H1 (cell line): ENCODE data around the gene IP6K1. TPM values are rescaled to one million over a fixed set of nuclear protein-coding genes. Genes with fewer than 3 reads are reported as not detected.

Experiments used
- CTCF ChIA-PET: fragments of 300-600 bp; sonication (Branson Sonifier 250); formaldehyde crosslinking; loops from one replicate; lab custom pipeline; 2021; ENCODE audit not compliant: partially characterized antibody; lab: Charles Lee
- POLR2A ChIA-PET: fragments of 300-600 bp; sonication (Branson Sonifier 250); formaldehyde crosslinking; loops from one replicate; lab custom pipeline; 2021; ENCODE audit warnings: inconsistent platforms; ENCODE audit not compliant: partially characterized antibody; lab: Charles Lee
- DNase-seq, 2 experiments: peaks; one replicate each; pipeline versions ENCODE4 v3.0.0 to v3.0.0-alpha.2; 2010 to 2022; ENCODE audit warnings: low spot score in 2 of 2, low read depth in 1 of 2, mixed read lengths in 1 of 2
- FAIRE-seq: peaks from 2 replicates; lab custom pipeline; 2011; peaks lifted over from hg19 to GRCh38; lab: Jason Lieb, UNC
- H2AFZ ChIP-seq: 2 replicates; pipeline ENCODE4 v1.8.1; 2012; ENCODE audit warnings: low read length, inconsistent platforms
- H2AK5ac ChIP-seq: 2 replicates; pipeline ENCODE4 v1.6.1; 2013; ENCODE audit warnings: low read depth, low read length
- H2BK120ac ChIP-seq: replicated peaks from 2 replicates; pipeline ENCODE3; 2013; ENCODE audit warnings: low read depth, low read length, inconsistent platforms
- H2BK12ac ChIP-seq: 2 replicates; pipeline ENCODE4 v1.6.1; 2013; ENCODE audit warnings: low read depth, low read length
- H2BK15ac ChIP-seq: 2 replicates; pipeline ENCODE4 v1.6.1; 2013; ENCODE audit warnings: low read length
- H2BK20ac ChIP-seq: 2 replicates; pipeline ENCODE4 v1.6.1; 2013; ENCODE audit warnings: low read length
- H2BK5ac ChIP-seq: 2 replicates; pipeline ENCODE4 v1.6.1; 2013; ENCODE audit warnings: low read depth, low read length
- H3K14ac ChIP-seq: 2 replicates; pipeline ENCODE4 v1.6.1; 2013; ENCODE audit warnings: inconsistent platforms; ENCODE audit not compliant: insufficient read length
- H3K18ac ChIP-seq: 2 replicates; pipeline ENCODE4 v1.6.1; 2013; ENCODE audit warnings: low read length; ENCODE audit errors: extremely low read depth
- H3K23ac ChIP-seq: 2 replicates; pipeline ENCODE4 v1.6.1; 2013; ENCODE audit warnings: inconsistent platforms; ENCODE audit not compliant: insufficient read length
- H3K23me2 ChIP-seq: 2 replicates; pipeline ENCODE4 v1.6.1; 2013; ENCODE audit warnings: low read depth, low read length
- H3K27ac ChIP-seq: 2 replicates; pipeline ENCODE4 v1.6.1; 2011; ENCODE audit warnings: low read depth, low read length, inconsistent platforms
- H3K27me3 ChIP-seq, 4 experiments: replicated peaks in 1 of 4; 1 replicate in 1 of 4; 2 replicates in 3 of 4; pipeline versions ENCODE4 v1.6.1 to v1.8.1; 2011 to 2013; ENCODE audit warnings: low read length in 3 of 4, mild to moderate bottlenecking in 3 of 4, inconsistent platforms in 2 of 4, mixed read lengths in 2 of 4, moderate library complexity in 1 of 4; ENCODE audit not compliant: control insufficient read depth in 3 of 4, insufficient read depth in 3 of 4; ENCODE audit errors: extremely low read depth in 1 of 4
- H3K36me3 ChIP-seq, 4 experiments: 2 replicates each; pipeline versions ENCODE4 v1.6.1 to v1.8.1; 2011 to 2013; ENCODE audit warnings: mild to moderate bottlenecking in 4 of 4, low read length in 3 of 4, moderate library complexity in 2 of 4, control low read depth in 1 of 4, inconsistent platforms in 1 of 4; ENCODE audit not compliant: insufficient read depth in 4 of 4, control insufficient read depth in 2 of 4
- H3K4ac ChIP-seq: replicated peaks from 2 replicates; pipeline ENCODE3; 2013; ENCODE audit warnings: low read length, low read depth, mixed read lengths, inconsistent platforms; ENCODE audit not compliant: insufficient read length
- H3K4me1 ChIP-seq, 4 experiments: replicated peaks in 1 of 4; 1 replicate in 1 of 4; 2 replicates in 3 of 4; pipeline versions ENCODE4 v1.6.1 to v1.8.1; 2011 to 2013; ENCODE audit warnings: low read length in 3 of 4, inconsistent platforms in 2 of 4, mixed read lengths in 1 of 4; ENCODE audit not compliant: insufficient read depth in 4 of 4, control insufficient read depth in 3 of 4
- H3K4me2 ChIP-seq, 2 experiments: 2 replicates each; pipeline versions ENCODE4 v1.6.1 to v1.8.1; 2011 to 2013; ENCODE audit warnings: low read depth in 2 of 2, low read length in 2 of 2, control low read depth in 1 of 2, inconsistent platforms in 1 of 2, mild to moderate bottlenecking in 1 of 2; ENCODE audit not compliant: insufficient read depth in 1 of 2
- H3K4me3 ChIP-seq, 4 experiments: fragments of 200-600, 300-600 bp in 1 of 4; sonication (generic), shearing (Covaris generic), sonication (Bioruptor Twin) in 1 of 4; 2 replicates each; pipeline versions ENCODE4 v1.5.1 to v1.8.1; 2011 to 2016; ENCODE audit warnings: low read length in 4 of 4, low read depth in 3 of 4, control low read depth in 2 of 4, inconsistent platforms in 2 of 4, mild to moderate bottlenecking in 2 of 4, mixed read lengths in 1 of 4, moderate library complexity in 1 of 4; ENCODE audit not compliant: insufficient read depth in 2 of 4; ENCODE audit errors: extremely low read depth in 1 of 4
- H3K56ac ChIP-seq: replicated peaks from 2 replicates; pipeline ENCODE3; 2013; ENCODE audit warnings: low read depth, mild to moderate bottlenecking, mixed read lengths, low read length, inconsistent platforms; ENCODE audit not compliant: insufficient read length
- H3K79me1 ChIP-seq: 2 replicates; pipeline ENCODE4 v1.6.1; 2013; ENCODE audit warnings: low read depth, low read length, control low read depth
- H3K79me2 ChIP-seq, 2 experiments: 2 replicates each; pipeline versions ENCODE4 v1.6.1 to v1.8.1; 2012 to 2013; ENCODE audit warnings: low read length in 2 of 2, mild to moderate bottlenecking in 2 of 2, inconsistent platforms in 1 of 2; ENCODE audit not compliant: insufficient read depth in 2 of 2, control insufficient read depth in 1 of 2
- H3K9ac ChIP-seq, 4 experiments: replicated peaks in 1 of 4; 1 replicate in 1 of 4; 2 replicates in 3 of 4; pipeline versions ENCODE4 v1.6.1 to v1.8.1; 2011 to 2013; ENCODE audit warnings: low read depth in 3 of 4, low read length in 3 of 4, control low read depth in 2 of 4, mild to moderate bottlenecking in 2 of 4, moderate library complexity in 2 of 4, inconsistent platforms in 1 of 4; ENCODE audit errors: extremely low read depth in 1 of 4
- H3K9me3 ChIP-seq, 2 experiments: 2 replicates each; pipeline versions ENCODE4 v1.6.1 to v1.8.1; 2012 to 2013; ENCODE audit warnings: mild to moderate bottlenecking in 2 of 2, moderate library complexity in 2 of 2, control low read depth in 1 of 2, inconsistent platforms in 1 of 2, low read depth in 1 of 2, low read length in 1 of 2, mixed read lengths in 1 of 2; ENCODE audit not compliant: insufficient read depth in 2 of 2
- H4K20me1 ChIP-seq, 2 experiments: replicated peaks in 1 of 2; 2 replicates each; pipeline versions ENCODE3 to v1.8.1; 2011 to 2013; ENCODE audit warnings: inconsistent platforms in 2 of 2, low read length in 2 of 2, mild to moderate bottlenecking in 1 of 2; ENCODE audit not compliant: insufficient read depth in 2 of 2, control insufficient read depth in 1 of 2
- H4K5ac ChIP-seq: 2 replicates; pipeline ENCODE4 v1.6.1; 2013; ENCODE audit warnings: low read length, low read depth, mixed read lengths, inconsistent platforms; ENCODE audit not compliant: insufficient read length
- H4K8ac ChIP-seq: 2 replicates; pipeline ENCODE4 v1.8.0; 2013; ENCODE audit warnings: mild to moderate bottlenecking, moderate library complexity, low read length, inconsistent platforms; ENCODE audit not compliant: insufficient read depth; ENCODE audit errors: extremely low read depth
- H4K91ac ChIP-seq: replicated peaks from 2 replicates; pipeline ENCODE3; 2013; ENCODE audit warnings: low read length, mixed read lengths, inconsistent platforms; ENCODE audit not compliant: insufficient read length
- CBX5 ChIP-seq: fragments of 300-800, 300-1000 bp; sonication (generic); IDR thresholded peaks from 2 replicates; pipeline ENCODE4 v1.7.1; 2016; ENCODE audit warnings: antibody characterized with exemption, low read length, low read depth
- CHD1 ChIP-seq: IDR thresholded peaks from 2 replicates; pipeline ENCODE4 v1.6.1; 2012; ENCODE audit warnings: low read depth, low read length, improper control_type of control experiment
- CTBP2 ChIP-seq: IDR thresholded peaks from 2 replicates; pipeline ENCODE4 v1.7.0; 2011; ENCODE audit warnings: borderline replicate concordance, mild to moderate bottlenecking, moderate library complexity, mixed read lengths, low read length; ENCODE audit not compliant: insufficient read depth, insufficient read length
- EGR1 ChIP-seq: IDR thresholded peaks from 2 replicates; pipeline ENCODE4 v1.6.1; 2011; ENCODE audit warnings: low read depth, low read length, borderline replicate concordance
- EP300 ChIP-seq, 2 experiments: IDR thresholded peaks; 1 replicate in 1 of 2; 2 replicates in 1 of 2; pipeline ENCODE4 v1.6.1; 2011 to 2012; ENCODE audit warnings: low read depth in 2 of 2, low read length in 2 of 2, mild to moderate bottlenecking in 2 of 2, borderline replicate concordance in 1 of 2, inconsistent platforms in 1 of 2, moderate library complexity in 1 of 2
- GABPA ChIP-seq: IDR thresholded peaks from 2 replicates; pipeline ENCODE4 v1.6.1; 2011; ENCODE audit warnings: mild to moderate bottlenecking, low read length, moderate library complexity, borderline replicate concordance; ENCODE audit not compliant: insufficient read depth
- KDM4A ChIP-seq: IDR thresholded peaks from one replicate; pipeline ENCODE4 v1.7.1; 2012; ENCODE audit warnings: low read depth, mild to moderate bottlenecking, moderate library complexity, low read length, inconsistent platforms; ENCODE audit not compliant: severe bottlenecking
- KDM5A ChIP-seq: fragments of 200-600 bp; IDR thresholded peaks from 2 replicates; pipeline ENCODE4 v1.7.1; 2012; ENCODE audit warnings: mild to moderate bottlenecking, low read length, inconsistent platforms, mixed read lengths
- POLR2A ChIP-seq, 2 experiments: IDR thresholded peaks; 1 replicate in 1 of 2; 2 replicates in 1 of 2; pipeline ENCODE4 v1.6.1; 2011; ENCODE audit warnings: low read depth in 2 of 2, low read length in 2 of 2, mild to moderate bottlenecking in 2 of 2; ENCODE audit errors: control extremely low read depth in 1 of 2
- RFX5 ChIP-seq: IDR thresholded peaks from 2 replicates; pipeline ENCODE4 v1.6.1; 2011; ENCODE audit warnings: low read depth, low read length, improper control_type of control experiment, borderline replicate concordance
- SP1 ChIP-seq: IDR thresholded peaks from 2 replicates; pipeline ENCODE4 v1.6.1; 2011; ENCODE audit warnings: low read depth, low read length
- TAF7 ChIP-seq: optimal IDR thresholded peaks from 2 replicates; pipeline ENCODE3; 2011; ENCODE audit warnings: low read depth, mild to moderate bottlenecking, inconsistent platforms, low read length, moderate library complexity, borderline replicate concordance
- TCF12 ChIP-seq: IDR thresholded peaks from 2 replicates; pipeline ENCODE4 v1.6.1; 2011; ENCODE audit warnings: low read depth, mild to moderate bottlenecking, low read length
- TEAD4 ChIP-seq: IDR thresholded peaks from 2 replicates; pipeline ENCODE4 v1.6.1; 2012; ENCODE audit warnings: low read depth, low read length, inconsistent platforms, mixed read lengths
- ZNF274 ChIP-seq: IDR thresholded peaks from 2 replicates; pipeline ENCODE4 v1.7.0; 2012; ENCODE audit warnings: low read length, borderline replicate concordance; ENCODE audit errors: extremely low read depth
- WGBS, 2 experiments: shearing (Covaris generic) in 1 of 2; methylation state at CpG; one replicate each; pipeline versions ENCODE4 v1.1.6 to v1.1.7; 2013 to 2015; ENCODE audit warnings: low lambda C conversion rate in 2 of 2, mixed read lengths in 2 of 2, inconsistent platforms in 1 of 2, low coverage in 1 of 2, missing lambda C conversion rate in 1 of 2; ENCODE audit not compliant: insufficient replicate concordance in 2 of 2, insufficient coverage in 1 of 2, insufficient read length in 1 of 2; ENCODE audit errors: extremely low coverage in 1 of 2, missing lambda C conversion rate in 1 of 2; 5-methylcytosine and 5-hydroxymethylcytosine counted together
- polyA plus RNA-seq, 7 experiments: library from polyadenylated mRNA; depleted of rRNA in 3 of 7; stranded (reverse) in 5 of 7; unstranded in 2 of 7; fragments of >200 nt in 5 of 7; fragments of 200-250 nt in 2 of 7; gene quantifications; 1 replicate in 5 of 7; 2 replicates in 1 of 7; 4 replicates in 1 of 7; pipeline versions ENCODE4 v1.2.1 to v1.2.3, GENCODE V29; 2011 to 2013; ENCODE audit warnings: missing spikeins in 2 of 7, mixed read lengths in 2 of 7
- total RNA-seq: library from RNA; stranded (reverse); fragmentation: NEBNext Ultra II Directional; extraction: Animal tissue kit (Norgen Biotek cat#: 25700); gene quantifications from 2 replicates; pipeline ENCODE4 v1.2.1, GENCODE V29; 2021

Gene IP6K1
- total and polyA plus RNA-seq, 2 of the 8 experiments (the other 6 are each of a cell fraction or from before 2014, with no cell fraction given): 31.5 to 35.2 TPM

- Histone ChIP-seq H2BK12ac (no peak overlapping the region), H3K36me3 (peaks cover 4 to 24% (median 14%) of the 10 kb centered on the region in 4 experiments; a peak in 6 of 8 replicates), H3K4me1 (no peaks in the 10 kb centered on the region), H4K5ac (no peak overlapping the region), H3K9ac (no peak overlapping the region), H4K20me1 (peaks cover 0 to 3% of the 10 kb centered on the region in 2 experiments), H3K79me1 (no peaks in the 10 kb centered on the region), H3K79me2 (no peaks in the 10 kb centered on the region), H4K91ac (no peak overlapping the region), H3K4ac (no peak overlapping the region), H3K56ac (no peak overlapping the region), H3K23ac (no peak overlapping the region), H2AFZ (no peak overlapping the region), H3K27ac (no peak overlapping the region), H3K27me3 (no peaks in the 10 kb centered on the region), H2AK5ac (no peak overlapping the region), H3K18ac (no peak overlapping the region), H2BK15ac (no peak overlapping the region), H2BK20ac (no peak overlapping the region), H4K8ac (no peak overlapping the region), H3K4me3 (no peak overlapping the region), H3K14ac (no peak overlapping the region), H3K9me3 (no peaks in the 10 kb centered on the region), H3K4me2 (no peak overlapping the region), H2BK120ac (no peak overlapping the region), H3K23me2 (no peaks in the 10 kb centered on the region), H2BK5ac (no peak overlapping the region)
- FAIRE-seq (no peak), DNase-seq (no peak)
- ChIA-PET CTCF (interaction anchor here (1.2 to 7.3 kb wide), 5 partner anchors 9 to 86 kb away, joined by 3 to 88 read pairs (median 4); partner anchors contain the start of gene INKA1), POLR2A (interaction anchor here (0.6 to 1.9 kb wide), 4 partner anchors 9 to 107 kb away, joined by 3 to 7 read pairs (median 4); partner anchors contain the start of gene AMIGO3)
- WGBS, 2 experiments: 87% methylated on average over 6 of the region's 6 CpGs; no CpG with 5 or more reads in 1 of the 2 experiments
- no peak for TF ChIP-seq EGR1
- no peak for TF ChIP-seq KDM4A
- TF ChIP-seq TEAD4: no peak
- TF ChIP-seq KDM5A: no peak
- TF ChIP-seq TAF7: no peak
- TF ChIP-seq GABPA: no peak
- no peak for TF ChIP-seq SP1
- no peak for TF ChIP-seq CHD1
- no peak for TF ChIP-seq EP300 (IDR thresholded peaks at IDR 0.05; ENCODE audit: borderline replicate concordance in 1 of 2, low read depth in 2 of 2, low read length in 2 of 2)
- no peak for TF ChIP-seq CBX5
- TF ChIP-seq RFX5: no peak
- TF ChIP-seq CTBP2: no peak
- TF ChIP-seq ZNF274: no peak
- no peak for TF ChIP-seq TCF12
- TF ChIP-seq POLR2A (IDR thresholded peaks at IDR 0.05; ENCODE audit: control extremely low read depth in 1 of 2, low read depth in 2 of 2, low read length in 2 of 2): no peak
These were observed 39.7 kb upstream of the IP6K1 start for GRCh38 chr3:49826016-49826415.
